GM18519 (cell line): ENCODE data around the gene DOCK9.

Experiments
- ATAC-seq: cut with Tn5 transposase; IDR thresholded peaks from one replicate; pipeline ENCODE4 v1.9.1; 2021; ENCODE audit warnings: mild to moderate bottlenecking, moderate library complexity; ENCODE audit not compliant: unreplicated experiment, low FRiP score

Gene DOCK9

GRCh38 chr13:98977568-98978265 lies at the start of gene DOCK9:
TSS of gene DOCK9 (minus strand) at chr13:98978064. CDS start at chr13:98977909, 155 bp downstream.
- no peak for ATAC-seq

GRCh38 chr13:99027260-99027659 lies 49.4 kb upstream of the DOCK9 start:
- no peak for ATAC-seq

- ATAC-seq = no peak
Measured at GRCh38 chr13:99022941-99023340, 45.1 kb upstream of the DOCK9 start.

GRCh38 chr13:99018418-99019180 lies 40.7 kb upstream of the DOCK9 start:
- ATAC-seq = no peak

GRCh38 chr13:99015606-99016490 lies 38.0 kb upstream of the DOCK9 start:
- ATAC-seq = no peak

GRCh38 chr13:99014522-99014921 lies 36.7 kb upstream of the DOCK9 start:
- ATAC-seq = no peak

- ATAC-seq = no peak
Measured at GRCh38 chr13:99013951-99014350, 36.1 kb upstream of the DOCK9 start.

- ATAC-seq = no peak
Measured at GRCh38 chr13:99012539-99012938, 34.7 kb upstream of the DOCK9 start.

GRCh38 chr13:99009987-99010551 lies 32.2 kb upstream of the DOCK9 start:
- no peak for ATAC-seq

GRCh38 chr13:99008577-99008976 lies 30.7 kb upstream of the DOCK9 start:
- no peak for ATAC-seq

- ATAC-seq = no peak
Measured at GRCh38 chr13:99007414-99007986, 29.6 kb upstream of the DOCK9 start.

GRCh38 chr13:99005609-99006008 lies 27.7 kb upstream of the DOCK9 start:
- no peak for ATAC-seq

GRCh38 chr13:99004978-99005377 lies 27.1 kb upstream of the DOCK9 start:
- ATAC-seq = no peak

GRCh38 chr13:99003851-99004471 lies 26.1 kb upstream of the DOCK9 start:
- ATAC-seq = no peak

GRCh38 chr13:99003186-99003585 lies 25.3 kb upstream of the DOCK9 start:
- ATAC-seq = no peak

GRCh38 chr13:99002172-99002710 lies 24.4 kb upstream of the DOCK9 start:
- ATAC-seq = no peak

- ATAC-seq = no peak
Measured at GRCh38 chr13:99000137-99000536, 22.3 kb upstream of the DOCK9 start.

- ATAC-seq = no peak
Measured at GRCh38 chr13:98999639-98999952, 21.7 kb upstream of the DOCK9 start.

- ATAC-seq = no peak
Measured at GRCh38 chr13:98998831-98999638, 21.2 kb upstream of the DOCK9 start.
